ENCODE results near the gene GEMIN8.

GEMIN8 gene

GRCh38 chrX:14015941-14016340, 13.8 kb downstream of the GEMIN8 start:
- DNase-seq (ENCODE audit: low read depth) = no peak

GRCh38 chrX:14015294-14015693, 14.4 kb downstream of the GEMIN8 start:
- DNase-seq (ENCODE audit: low read depth) = no peak

- no peak for DNase-seq (ENCODE audit: low read depth)
These were observed 15.2 kb downstream of the GEMIN8 start for GRCh38 chrX:14014526-14014925.

- no peak for DNase-seq (ENCODE audit: low read depth)
These were observed 16.6 kb downstream of the GEMIN8 start for GRCh38 chrX:14013054-14013453.

GRCh38 chrX:14010566-14010965, 19.1 kb downstream of the GEMIN8 start:
- peak; percentile 3 for DNase-seq (ENCODE audit: low read depth)

- no peak for DNase-seq (ENCODE audit: low read depth)
These were observed 23.2 kb downstream of the GEMIN8 start for GRCh38 chrX:14006540-14006939.

GRCh38 chrX:14003876-14004425, 25.7 kb downstream of the GEMIN8 start:
- no peak for DNase-seq (ENCODE audit: low read depth)

- no peak for DNase-seq (ENCODE audit: low read depth)
These were observed 26.7 kb downstream of the GEMIN8 start for GRCh38 chrX:14003028-14003427.

GRCh38 chrX:13996650-13997049, 33.0 kb downstream of the GEMIN8 start:
- no peak for DNase-seq (ENCODE audit: low read depth)

GRCh38 chrX:13994536-13995080, 35.1 kb downstream of the GEMIN8 start:
- DNase-seq (ENCODE audit: low read depth) = no peak

- no peak for DNase-seq (ENCODE audit: low read depth)
These were observed 35.6 kb downstream of the GEMIN8 start for GRCh38 chrX:13994104-13994503.

- DNase-seq (ENCODE audit: low read depth) = no peak
These were observed 39.4 kb downstream of the GEMIN8 start for GRCh38 chrX:13990126-13990800.

- DNase-seq (ENCODE audit: low read depth) = no peak
These were observed 43.8 kb downstream of the GEMIN8 start for GRCh38 chrX:13985697-13986435.

- no peak for DNase-seq (ENCODE audit: low read depth)
These were observed 46.0 kb downstream of the GEMIN8 start for GRCh38 chrX:13983734-13984133.

- no peak for DNase-seq (ENCODE audit: low read depth)
These were observed 61.5 kb downstream of the GEMIN8 start for GRCh38 chrX:13968198-13968597.

GRCh38 chrX:13967636-13968035, 62.1 kb downstream of the GEMIN8 start:
- no peak for DNase-seq (ENCODE audit: low read depth)

- DNase-seq (ENCODE audit: low read depth) = no peak
These were observed 62.9 kb downstream of the GEMIN8 start for GRCh38 chrX:13966793-13967125.

- DNase-seq (ENCODE audit: low read depth) = no peak
These were observed 63.5 kb downstream of the GEMIN8 start for GRCh38 chrX:13966071-13966792.

GRCh38 chrX:13965531-13965930, 64.2 kb downstream of the GEMIN8 start:
- DNase-seq (ENCODE audit: low read depth) = no peak

GRCh38 chrX:13956998-13957397, 72.7 kb downstream of the GEMIN8 start:
- DNase-seq (ENCODE audit: low read depth) = no peak

All from ELR (cell line).